CD14-positive monocyte (primary cell): ENCODE results near the gene CHKA. TPM values are rescaled to one million over a fixed set of nuclear protein-coding genes. Genes with fewer than 3 reads are reported as not detected.

Experiments used
- DNase-seq, 3 donors: peaks; one replicate each; pipeline ENCODE4 v3.0.0-alpha.2; 2011 to 2022
- H2AFZ ChIP-seq: 2 replicates; pipeline ENCODE4 v1.6.0; 2012; ENCODE audit warnings: mild to moderate bottlenecking, low read depth, low read length, inconsistent platforms; ENCODE audit not compliant: insufficient read depth, poor library complexity, severe bottlenecking
- H3K27ac ChIP-seq, 2 donors: 1 replicate in 1 of 2; 2 replicates in 1 of 2; pipeline ENCODE4 v1.5.1; 2012 to 2013; ENCODE audit warnings: low read length in 2 of 2, control low read depth in 1 of 2, inconsistent platforms in 1 of 2, low read depth in 1 of 2, mild to moderate bottlenecking in 1 of 2
- H3K27me3 ChIP-seq, 2 donors: one replicate each; pipeline versions ENCODE4 v1.6.0 to v1.6.1; 2011 to 2013; ENCODE audit warnings: low read length in 2 of 2; ENCODE audit not compliant: control insufficient read depth in 2 of 2, insufficient read depth in 2 of 2
- H3K36me3 ChIP-seq, 2 donors: replicated peaks in 1 of 2; 1 replicate in 1 of 2; 2 replicates in 1 of 2; pipeline versions ENCODE4 v1.5.1 to v1.6.1; 2012 to 2013; ENCODE audit warnings: low read length in 2 of 2, control low read depth in 1 of 2, inconsistent platforms in 1 of 2, mild to moderate bottlenecking in 1 of 2; ENCODE audit not compliant: insufficient read depth in 2 of 2, control insufficient read depth in 1 of 2
- H3K4me1 ChIP-seq, 2 donors: 1 replicate in 1 of 2; 2 replicates in 1 of 2; pipeline versions ENCODE4 v1.5.1 to v1.6.1; 2012 to 2013; ENCODE audit warnings: low read length in 2 of 2, control low read depth in 1 of 2, inconsistent platforms in 1 of 2, mild to moderate bottlenecking in 1 of 2, moderate library complexity in 1 of 2; ENCODE audit not compliant: insufficient read depth in 2 of 2, control insufficient read depth in 1 of 2
- H3K4me2 ChIP-seq: replicated peaks from 2 replicates; pipeline ENCODE3; 2012; ENCODE audit warnings: low read length, moderate library complexity, mild to moderate bottlenecking; ENCODE audit not compliant: poor library complexity, severe bottlenecking; ENCODE audit errors: extremely low read depth
- H3K4me3 ChIP-seq, 3 experiments: fragments of 200-600 bp in 1 of 3; sonication (generic) in 1 of 3; replicated peaks in 1 of 3; 1 replicate in 2 of 3; 2 replicates in 1 of 3; pipeline ENCODE4 v1.5.1; 2011 to 2013; ENCODE audit warnings: low read length in 3 of 3, mild to moderate bottlenecking in 3 of 3, control low read depth in 2 of 3, low read depth in 2 of 3, inconsistent platforms in 1 of 3, moderate library complexity in 1 of 3
- H3K79me2 ChIP-seq: 2 replicates; pipeline ENCODE4 v1.6.0; 2012; ENCODE audit warnings: mild to moderate bottlenecking, control low read depth, inconsistent platforms, low read length, moderate library complexity; ENCODE audit not compliant: insufficient read depth
- H3K9ac ChIP-seq: 2 replicates; pipeline ENCODE4 v1.6.0; 2017; ENCODE audit warnings: low read length, mild to moderate bottlenecking; ENCODE audit not compliant: insufficient read depth, poor library complexity, severe bottlenecking
- H3K9me3 ChIP-seq, 2 donors: replicated peaks in 1 of 2; 1 replicate in 1 of 2; 2 replicates in 1 of 2; pipeline versions ENCODE4 v1.5.1 to v1.6.1; 2012 to 2013; ENCODE audit warnings: low read length in 2 of 2, control low read depth in 1 of 2; ENCODE audit not compliant: control insufficient read depth in 1 of 2, insufficient read depth in 1 of 2
- H4K20me1 ChIP-seq: 2 replicates; pipeline ENCODE4 v1.6.0; 2012; ENCODE audit warnings: mild to moderate bottlenecking, low read length, control low read depth, moderate library complexity; ENCODE audit not compliant: insufficient read depth
- H3K27ac Mint-ChIP-seq, 7 donors: one replicate each; pipeline ENCODE4 v1.8.0; 2020; ENCODE audit warnings: mild to moderate bottlenecking in 7 of 7, mixed read lengths in 7 of 7, moderate library complexity in 6 of 7, inconsistent platforms in 2 of 7
- H3K27me3 Mint-ChIP-seq, 3 donors: one replicate each; pipeline ENCODE4 v1.8.0; 2021 to 2022; ENCODE audit warnings: low read depth in 3 of 3, mild to moderate bottlenecking in 3 of 3, mixed read lengths in 3 of 3, moderate library complexity in 3 of 3, inconsistent platforms in 1 of 3
- H3K36me3 Mint-ChIP-seq, 2 donors: one replicate each; pipeline ENCODE4 v1.8.0; 2020; ENCODE audit warnings: mixed read lengths in 2 of 2, inconsistent platforms in 1 of 2, mild to moderate bottlenecking in 1 of 2
- H3K4me1 Mint-ChIP-seq: one replicate; pipeline ENCODE4 v1.8.0; 2020; ENCODE audit warnings: mild to moderate bottlenecking, mixed read lengths
- H3K4me3 Mint-ChIP-seq, 2 donors: one replicate each; pipeline ENCODE4 v1.8.0; 2020; ENCODE audit warnings: mild to moderate bottlenecking in 2 of 2, mixed read lengths in 2 of 2, moderate library complexity in 1 of 2
- H3K9me3 Mint-ChIP-seq, 7 donors: one replicate each; pipeline ENCODE4 v1.8.0; 2020 to 2022; ENCODE audit warnings: mixed read lengths in 7 of 7, mild to moderate bottlenecking in 6 of 7, moderate library complexity in 6 of 7, inconsistent platforms in 2 of 7
- CTCF ChIP-seq: fragments of 200-600 bp; IDR thresholded peaks from one replicate; pipeline ENCODE4 v1.8.0; 2022; ENCODE audit warnings: antibody characterized with exemption, mild to moderate bottlenecking
- WGBS: methylation state at CpG from one replicate; pipeline ENCODE4 v1.1.5; 2013; ENCODE audit warnings: missing lambda C conversion rate; ENCODE audit not compliant: insufficient coverage; 5-methylcytosine and 5-hydroxymethylcytosine counted together
- intact Hi-C, 2 donors: fragments of 100-400 bp; cut with micrococcal nuclease; formaldehyde crosslinking; loops; one replicate each; pipeline versions ENCODE4 v1.15.0 to v1.15.1; 2023
- polyA plus RNA-seq, 3 donors: library from polyadenylated mRNA; depleted of rRNA in 1 of 3; unstranded in 2 of 3; stranded (reverse) in 1 of 3; fragments of 300-500 nt in 2 of 3; fragments of >200 nt in 1 of 3; fragmentation: Illumina TruSeq in 2 of 3; gene quantifications; 1 replicate in 2 of 3; 2 replicates in 1 of 3; pipeline ENCODE4 v1.2.3, GENCODE V29; 2012 to 2021

Gene CHKA
- polyA plus RNA-seq, 3 donors: 2.8 to 20.9 (median 5.7) TPM

GRCh38 chr11:68061508-68061907 lies 59.7 kb downstream of the CHKA start:
- Histone ChIP-seq H3K4me2 (no peak overlapping the region), H3K27ac (no peak overlapping the region), H2AFZ (no peak overlapping the region), H3K4me1 (peaks cover 0 to 10% of the 10 kb centered on the region in 2 donors), H4K20me1 (no peaks in the 10 kb centered on the region), H3K79me2 (no peaks in the 10 kb centered on the region), H3K9me3 (no peaks in the 10 kb centered on the region), H3K4me3 (no peak overlapping the region), H3K9ac (no peak overlapping the region), H3K27me3 (no peaks in the 10 kb centered on the region), H3K36me3 (peaks cover 24 to 81% of the 10 kb centered on the region in 2 donors)
- WGBS: 90% methylated on average over 4 of the region's 7 CpGs
- TF ChIP-seq CTCF: no peak
- Mint-ChIP-seq H3K27ac (no peak overlapping the region), H3K4me3 (no peak overlapping the region), H3K36me3 (peaks cover 57 to 73% of the 10 kb centered on the region in 2 donors), H3K4me1 (peaks cover 16% of the 10 kb centered on the region), H3K27me3 (no peaks in the 10 kb centered on the region), H3K9me3 (no peaks in the 10 kb centered on the region)
- intact Hi-C loops: no loop called here
- DNase-seq: no peak

DNA sequence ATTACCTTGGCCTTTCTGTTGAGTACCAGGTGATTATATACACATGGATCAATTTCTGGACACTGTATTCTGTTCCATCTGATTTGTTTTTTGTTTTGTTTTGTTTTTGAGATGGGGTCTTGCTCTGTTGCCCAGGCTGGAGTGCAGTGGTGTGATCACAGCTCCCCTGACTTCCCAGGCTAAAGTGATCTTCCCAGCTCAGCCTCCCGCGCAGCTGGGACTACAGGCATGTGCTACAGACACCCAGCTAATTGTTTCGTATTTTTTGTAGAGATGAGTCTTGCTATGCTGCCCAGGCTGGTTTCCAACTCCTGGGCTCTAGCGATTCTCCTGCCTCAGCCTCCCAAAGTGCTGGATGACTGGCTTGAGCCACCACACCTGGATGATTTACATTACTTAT lies 63.4 kb downstream of the CHKA start:
- Histone ChIP-seq H3K9ac (no peak overlapping the region), H3K79me2 (no peaks in the 10 kb centered on the region), H3K4me2 (no peak overlapping the region), H2AFZ (no peak overlapping the region), H3K4me1 (no peaks in the 10 kb centered on the region), H3K36me3 (peaks cover 22 to 59% of the 10 kb centered on the region in 2 donors), H3K9me3 (no peaks in the 10 kb centered on the region), H3K27ac (no peak overlapping the region), H3K4me3 (no peak overlapping the region), H3K27me3 (no peaks in the 10 kb centered on the region), H4K20me1 (peaks cover 16% of the 10 kb centered on the region)
- Mint-ChIP-seq H3K27ac (peak overlapping the region in 2 of 7 donors; percentile 18 to 51), H3K36me3 (peaks cover 44 to 48% of the 10 kb centered on the region in 2 donors), H3K4me3 (no peak overlapping the region), H3K4me1 (no peaks in the 10 kb centered on the region), H3K27me3 (no peaks in the 10 kb centered on the region), H3K9me3 (no peaks in the 10 kb centered on the region)
- intact Hi-C loops: no loop called here
- TF ChIP-seq CTCF: no peak
- WGBS: 100% methylated on average over 2 of the region's 4 CpGs
- no peak for DNase-seq
